SK-N-SH treated with all-trans-retinoic acid at 6 μM for 48 hours (cell line): ENCODE results near the gene SMAP1.

Source experiments
- ATAC-seq: fragments of 200-7000 bp; cut with Tn5 transposase; 3 replicates; pipeline ENCODE4 v1.9.1; 2020; ENCODE audit warnings: mild to moderate bottlenecking, moderate library complexity
- ARNTL ChIP-seq: fragments of 450-650 bp; formaldehyde crosslinking; IDR thresholded peaks from 2 replicates; pipeline ENCODE4 v1.5.0; 2020; ENCODE audit warnings: low read depth, mild to moderate bottlenecking, moderate library complexity, borderline replicate concordance
- BACH2 ChIP-seq: fragments of 250-450 bp; sonication (Bioruptor Pico); IDR thresholded peaks from 2 replicates; pipeline ENCODE4 v1.9.0; 2021; ENCODE audit warnings: mild to moderate bottlenecking, borderline replicate concordance
- CREB5 ChIP-seq: fragments of 250-450 bp; sonication (Bioruptor Pico); IDR thresholded peaks from 2 replicates; pipeline ENCODE4 v1.5.1; 2020; ENCODE audit warnings: low read depth, mild to moderate bottlenecking, moderate library complexity
- CSDC2 ChIP-seq: fragments of 250-450 bp; sonication (Bioruptor Pico); IDR thresholded peaks from 2 replicates; pipeline ENCODE4 v1.5.0; 2020; ENCODE audit warnings: mild to moderate bottlenecking, moderate library complexity
- ESRRG ChIP-seq: fragments of 250-450 bp; sonication (Bioruptor Pico); IDR thresholded peaks from 2 replicates; pipeline ENCODE4 v1.6.1; 2021; ENCODE audit warnings: mild to moderate bottlenecking
- GLIS3 ChIP-seq: fragments of 250-450 bp; sonication (Bioruptor Pico); IDR thresholded peaks from 2 replicates; pipeline ENCODE4 v1.5.0; 2020; ENCODE audit warnings: mild to moderate bottlenecking, moderate library complexity
- ISL1 ChIP-seq: fragments of 250-450 bp; sonication (Bioruptor Pico); IDR thresholded peaks from 2 replicates; pipeline ENCODE4 v2.1.2; 2022; ENCODE audit warnings: mild to moderate bottlenecking, moderate library complexity
- OSR1 ChIP-seq: fragments of 250-450 bp; sonication (Bioruptor Pico); IDR thresholded peaks from 2 replicates; pipeline ENCODE4 v1.8.0; 2022; ENCODE audit warnings: moderate library complexity, mild to moderate bottlenecking, inconsistent platforms
- PATZ1 ChIP-seq: fragments of 250-450 bp; sonication (Bioruptor Pico); IDR thresholded peaks from 2 replicates; pipeline ENCODE4 v1.8.0; 2020; ENCODE audit warnings: mild to moderate bottlenecking, moderate library complexity, borderline replicate concordance
- PPARA ChIP-seq: fragments of 250-450 bp; sonication (Bioruptor Pico); IDR thresholded peaks from 2 replicates; pipeline ENCODE4 v1.5.0; 2020; ENCODE audit warnings: mild to moderate bottlenecking, borderline replicate concordance
- RARB ChIP-seq: fragments of 250-450 bp; sonication (Bioruptor Pico); IDR thresholded peaks from 2 replicates; pipeline ENCODE4 v1.8.0; 2021; ENCODE audit warnings: mild to moderate bottlenecking, moderate library complexity
- SNAI2 ChIP-seq: fragments of 250-450 bp; sonication (Bioruptor Pico); IDR thresholded peaks from 2 replicates; pipeline ENCODE4 v1.5.0; 2020; ENCODE audit warnings: mild to moderate bottlenecking, moderate library complexity
- TCF4 ChIP-seq: fragments of 250-450 bp; sonication (Bioruptor Pico); IDR thresholded peaks from 2 replicates; pipeline ENCODE4 v1.8.0; 2021; ENCODE audit warnings: mild to moderate bottlenecking, moderate library complexity, borderline replicate concordance
- TOX ChIP-seq: fragments of 250-450 bp; sonication (Bioruptor Pico); IDR thresholded peaks from 2 replicates; pipeline ENCODE4 v1.8.0; 2021; ENCODE audit warnings: mild to moderate bottlenecking, moderate library complexity, borderline replicate concordance
- ZC3H10 ChIP-seq: fragments of 250-450 bp; sonication (Bioruptor Pico); IDR thresholded peaks from 2 replicates; pipeline ENCODE4 v1.5.1; 2021; ENCODE audit warnings: mild to moderate bottlenecking, moderate library complexity
- ZFP3 ChIP-seq: fragments of 250-450 bp; sonication (Bioruptor Pico); IDR thresholded peaks from 2 replicates; pipeline ENCODE4 v1.5.0; 2020; ENCODE audit warnings: mild to moderate bottlenecking, moderate library complexity
- ZNF565 ChIP-seq: fragments of 450-650 bp; formaldehyde crosslinking; conservative IDR thresholded peaks from 2 replicates; pipeline ENCODE4 v1.5.0; 2020; ENCODE audit warnings: low read depth, mild to moderate bottlenecking, moderate library complexity
- ZNF70 ChIP-seq: fragments of 450-650 bp; formaldehyde crosslinking; IDR thresholded peaks from 2 replicates; pipeline ENCODE4 v1.5.0; 2020; ENCODE audit warnings: mild to moderate bottlenecking, moderate library complexity
- ZNF8 ChIP-seq: fragments of 450-650 bp; formaldehyde crosslinking; IDR thresholded peaks from 2 replicates; pipeline ENCODE4 v1.5.0; 2020; ENCODE audit warnings: mild to moderate bottlenecking, moderate library complexity
- TF ChIP-seq, protein P1 (sequence below): fragments of 250-450 bp; sonication (Bioruptor Pico); IDR thresholded peaks from 2 replicates; pipeline ENCODE4 v1.5.0; 2020; ENCODE audit warnings: mild to moderate bottlenecking, moderate library complexity
- TF ChIP-seq, protein P2 (sequence below): fragments of 250-450 bp; sonication (Bioruptor Pico); IDR thresholded peaks from 2 replicates; pipeline ENCODE4 v1.5.1; 2021; ENCODE audit warnings: mild to moderate bottlenecking, moderate library complexity
- TF ChIP-seq, protein P3 (sequence below): fragments of 250-450 bp; sonication (Bioruptor Pico); IDR thresholded peaks from 2 replicates; pipeline ENCODE4 v1.8.0; 2021; ENCODE audit warnings: low read depth, mild to moderate bottlenecking, moderate library complexity, borderline replicate concordance

The SMAP1 gene

DNA sequence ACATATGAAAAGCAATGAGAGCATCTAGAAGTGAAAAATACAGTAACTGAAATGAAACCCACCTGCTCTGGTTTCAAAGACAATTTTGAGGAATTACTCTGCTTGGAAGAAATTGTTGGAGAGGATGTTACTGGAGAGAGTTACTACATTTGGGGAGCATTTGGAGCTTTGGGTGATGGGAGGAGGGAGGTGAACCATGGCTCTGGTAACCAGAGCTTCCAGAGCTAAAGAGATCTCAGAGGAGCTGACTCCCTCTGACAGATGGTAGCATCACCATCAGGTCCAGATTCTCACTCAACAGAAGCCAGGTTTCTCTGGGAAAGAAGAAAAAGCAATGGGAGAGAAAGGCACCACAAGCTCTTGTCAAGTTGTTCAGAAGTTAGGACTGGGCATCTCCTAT, 42.2 kb upstream of the SMAP1 start:
- no peak for TF ChIP-seq RARB (CRISPR knock-in tag)
- TF ChIP-seq BACH2 (CRISPR knock-in tag): no peak
- TF ChIP-seq, protein P1, sequence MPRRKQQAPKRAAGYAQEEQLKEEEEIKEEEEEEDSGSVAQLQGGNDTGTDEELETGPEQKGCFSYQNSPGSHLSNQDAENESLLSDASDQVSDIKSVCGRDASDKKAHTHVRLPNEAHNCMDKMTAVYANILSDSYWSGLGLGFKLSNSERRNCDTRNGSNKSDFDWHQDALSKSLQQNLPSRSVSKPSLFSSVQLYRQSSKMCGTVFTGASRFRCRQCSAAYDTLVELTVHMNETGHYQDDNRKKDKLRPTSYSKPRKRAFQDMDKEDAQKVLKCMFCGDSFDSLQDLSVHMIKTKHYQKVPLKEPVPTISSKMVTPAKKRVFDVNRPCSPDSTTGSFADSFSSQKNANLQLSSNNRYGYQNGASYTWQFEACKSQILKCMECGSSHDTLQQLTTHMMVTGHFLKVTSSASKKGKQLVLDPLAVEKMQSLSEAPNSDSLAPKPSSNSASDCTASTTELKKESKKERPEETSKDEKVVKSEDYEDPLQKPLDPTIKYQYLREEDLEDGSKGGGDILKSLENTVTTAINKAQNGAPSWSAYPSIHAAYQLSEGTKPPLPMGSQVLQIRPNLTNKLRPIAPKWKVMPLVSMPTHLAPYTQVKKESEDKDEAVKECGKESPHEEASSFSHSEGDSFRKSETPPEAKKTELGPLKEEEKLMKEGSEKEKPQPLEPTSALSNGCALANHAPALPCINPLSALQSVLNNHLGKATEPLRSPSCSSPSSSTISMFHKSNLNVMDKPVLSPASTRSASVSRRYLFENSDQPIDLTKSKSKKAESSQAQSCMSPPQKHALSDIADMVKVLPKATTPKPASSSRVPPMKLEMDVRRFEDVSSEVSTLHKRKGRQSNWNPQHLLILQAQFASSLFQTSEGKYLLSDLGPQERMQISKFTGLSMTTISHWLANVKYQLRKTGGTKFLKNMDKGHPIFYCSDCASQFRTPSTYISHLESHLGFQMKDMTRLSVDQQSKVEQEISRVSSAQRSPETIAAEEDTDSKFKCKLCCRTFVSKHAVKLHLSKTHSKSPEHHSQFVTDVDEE (CRISPR knock-in tag): no peak
- no peak for TF ChIP-seq ZFP3 (CRISPR knock-in tag)
- TF ChIP-seq, protein P2, sequence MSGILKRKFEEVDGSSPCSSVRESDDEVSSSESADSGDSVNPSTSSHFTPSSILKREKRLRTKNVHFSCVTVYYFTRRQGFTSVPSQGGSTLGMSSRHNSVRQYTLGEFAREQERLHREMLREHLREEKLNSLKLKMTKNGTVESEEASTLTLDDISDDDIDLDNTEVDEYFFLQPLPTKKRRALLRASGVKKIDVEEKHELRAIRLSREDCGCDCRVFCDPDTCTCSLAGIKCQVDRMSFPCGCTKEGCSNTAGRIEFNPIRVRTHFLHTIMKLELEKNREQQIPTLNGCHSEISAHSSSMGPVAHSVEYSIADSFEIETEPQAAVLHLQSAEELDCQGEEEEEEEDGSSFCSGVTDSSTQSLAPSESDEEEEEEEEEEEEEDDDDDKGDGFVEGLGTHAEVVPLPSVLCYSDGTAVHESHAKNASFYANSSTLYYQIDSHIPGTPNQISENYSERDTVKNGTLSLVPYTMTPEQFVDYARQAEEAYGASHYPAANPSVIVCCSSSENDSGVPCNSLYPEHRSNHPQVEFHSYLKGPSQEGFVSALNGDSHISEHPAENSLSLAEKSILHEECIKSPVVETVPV (CRISPR knock-in tag): no peak
- TF ChIP-seq PPARA: no peak
- TF ChIP-seq OSR1 (CRISPR knock-in tag): no peak
- no peak for TF ChIP-seq ZNF70 (CRISPR knock-in tag)
- no peak for TF ChIP-seq ZNF565 (CRISPR knock-in tag)
- no peak for TF ChIP-seq ZNF8
- TF ChIP-seq ISL1 (CRISPR knock-in tag): no peak
- no peak for ATAC-seq

GRCh38 chr6:70627500-70628254, 40.0 kb upstream of the SMAP1 start:
- no peak for ATAC-seq
- TF ChIP-seq ZFP3 (CRISPR knock-in tag) (no peak), SNAI2 (CRISPR knock-in tag) (no peak), GLIS3 (CRISPR knock-in tag) (no peak), CSDC2 (CRISPR knock-in tag) (no peak), RARB (CRISPR knock-in tag) (no peak), TCF4 (CRISPR knock-in tag) (no peak), PATZ1 (no peak), TOX (CRISPR knock-in tag) (no peak), CREB5 (CRISPR knock-in tag) (no peak), ZNF70 (CRISPR knock-in tag) (no peak), ZNF565 (CRISPR knock-in tag) (no peak), ZC3H10 (CRISPR knock-in tag) (no peak), ARNTL (CRISPR knock-in tag) (no peak), ESRRG (CRISPR knock-in tag) (no peak)
- TF ChIP-seq, protein P3, sequence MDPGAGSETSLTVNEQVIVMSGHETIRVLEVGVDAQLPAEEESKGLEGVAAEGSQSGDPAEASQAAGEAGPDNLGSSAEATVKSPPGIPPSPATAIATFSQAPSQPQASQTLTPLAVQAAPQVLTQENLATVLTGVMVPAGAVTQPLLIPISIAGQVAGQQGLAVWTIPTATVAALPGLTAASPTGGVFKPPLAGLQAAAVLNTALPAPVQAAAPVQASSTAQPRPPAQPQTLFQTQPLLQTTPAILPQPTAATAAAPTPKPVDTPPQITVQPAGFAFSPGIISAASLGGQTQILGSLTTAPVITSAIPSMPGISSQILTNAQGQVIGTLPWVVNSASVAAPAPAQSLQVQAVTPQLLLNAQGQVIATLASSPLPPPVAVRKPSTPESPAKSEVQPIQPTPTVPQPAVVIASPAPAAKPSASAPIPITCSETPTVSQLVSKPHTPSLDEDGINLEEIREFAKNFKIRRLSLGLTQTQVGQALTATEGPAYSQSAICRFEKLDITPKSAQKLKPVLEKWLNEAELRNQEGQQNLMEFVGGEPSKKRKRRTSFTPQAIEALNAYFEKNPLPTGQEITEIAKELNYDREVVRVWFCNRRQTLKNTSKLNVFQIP (CRISPR knock-in tag): no peak
- TF ChIP-seq, protein P2 (CRISPR knock-in tag): no peak
- TF ChIP-seq, protein P1 (CRISPR knock-in tag): no peak
